Endodermal cell (in vitro differentiated cells): ENCODE measurements around the gene RPL13. TPM values are rescaled to one million over a fixed set of nuclear protein-coding genes. Genes with fewer than 3 reads are reported as not detected.

ENCODE experiments used
- DNase-seq: peaks from one replicate; pipeline ENCODE4 v3.0.0-alpha.2; 2017
- H3K27ac ChIP-seq: 2 replicates; pipeline ENCODE4 v1.5.1; 2013; ENCODE audit warnings: mild to moderate bottlenecking, low read depth, low read length, moderate library complexity
- H3K27me3 ChIP-seq: 2 replicates; pipeline ENCODE4 v1.6.1; 2013; ENCODE audit warnings: mild to moderate bottlenecking, low read length, moderate library complexity; ENCODE audit not compliant: insufficient read depth, control insufficient read depth, poor library complexity, severe bottlenecking
- H3K36me3 ChIP-seq: 2 replicates; pipeline ENCODE4 v1.7.0; 2013; ENCODE audit warnings: mild to moderate bottlenecking, low read length, moderate library complexity; ENCODE audit not compliant: control insufficient read depth, insufficient read depth
- H3K4me1 ChIP-seq: one replicate; pipeline ENCODE4 v1.7.0; 2013; ENCODE audit warnings: low read length; ENCODE audit not compliant: control insufficient read depth, insufficient read depth
- H3K4me3 ChIP-seq: 2 replicates; pipeline ENCODE4 v1.5.1; 2013; ENCODE audit warnings: mild to moderate bottlenecking, low read length, moderate library complexity
- H3K9ac ChIP-seq: 2 replicates; pipeline ENCODE4 v1.6.1; 2013; ENCODE audit warnings: mild to moderate bottlenecking, low read length, moderate library complexity; ENCODE audit not compliant: poor library complexity, severe bottlenecking; ENCODE audit errors: extremely low read depth
- H3K9me3 ChIP-seq: 2 replicates; pipeline ENCODE4 v1.6.1; 2013; ENCODE audit warnings: mild to moderate bottlenecking, low read length, moderate library complexity; ENCODE audit not compliant: control insufficient read depth
- H3K27ac Mint-ChIP-seq: 2 replicates; pipeline ENCODE4 v1.8.0; 2020; ENCODE audit warnings: mixed read lengths
- H3K27me3 Mint-ChIP-seq: 2 replicates; pipeline ENCODE4 v1.8.0; 2021; ENCODE audit warnings: mild to moderate bottlenecking, mixed read lengths; ENCODE audit not compliant: insufficient read depth
- H3K36me3 Mint-ChIP-seq: 2 replicates; pipeline ENCODE4 v1.8.0; 2020; ENCODE audit warnings: low read depth, mixed read lengths
- H3K4me1 Mint-ChIP-seq: 2 replicates; pipeline ENCODE4 v1.8.0; 2020; ENCODE audit warnings: mixed read lengths
- H3K4me3 Mint-ChIP-seq: 2 replicates; pipeline ENCODE4 v1.8.0; 2020; ENCODE audit warnings: mild to moderate bottlenecking, moderate library complexity, mixed read lengths
- H3K9me3 Mint-ChIP-seq: 2 replicates; pipeline ENCODE4 v1.8.0; 2020; ENCODE audit warnings: mild to moderate bottlenecking, mixed read lengths
- WGBS, 2 experiments: methylation state at CpG; one replicate each; pipeline versions ENCODE4 v1.1.5 to v1.1.7; 2013; ENCODE audit warnings: missing lambda C conversion rate in 2 of 2, mixed read lengths in 1 of 2; ENCODE audit not compliant: insufficient coverage in 1 of 2, insufficient read length in 1 of 2; 5-methylcytosine and 5-hydroxymethylcytosine counted together
- total RNA-seq, 2 donors: library from RNA; stranded (reverse); fragmentation: NEBNext Ultra II Directional in 1 of 2; extraction: Animal tissue kit (Norgen Biotek cat#: 25700) in 1 of 2; gene quantifications; 2 replicates in 1 of 2; 3 replicates in 1 of 2; pipeline ENCODE4 v1.2.1, GENCODE V29; 2021
- TF ChIP-seq, protein P1 (sequence below): fragments of 200-600 bp; sonication (generic); conservative IDR thresholded peaks from 2 replicates; pipeline ENCODE4 v1.5.0; 2021; ENCODE audit warnings: antibody characterized with exemption, mild to moderate bottlenecking

The RPL13 gene
- total RNA-seq, 2 donors from 2014 or later: 1,911 to 2,019 TPM

DNA sequence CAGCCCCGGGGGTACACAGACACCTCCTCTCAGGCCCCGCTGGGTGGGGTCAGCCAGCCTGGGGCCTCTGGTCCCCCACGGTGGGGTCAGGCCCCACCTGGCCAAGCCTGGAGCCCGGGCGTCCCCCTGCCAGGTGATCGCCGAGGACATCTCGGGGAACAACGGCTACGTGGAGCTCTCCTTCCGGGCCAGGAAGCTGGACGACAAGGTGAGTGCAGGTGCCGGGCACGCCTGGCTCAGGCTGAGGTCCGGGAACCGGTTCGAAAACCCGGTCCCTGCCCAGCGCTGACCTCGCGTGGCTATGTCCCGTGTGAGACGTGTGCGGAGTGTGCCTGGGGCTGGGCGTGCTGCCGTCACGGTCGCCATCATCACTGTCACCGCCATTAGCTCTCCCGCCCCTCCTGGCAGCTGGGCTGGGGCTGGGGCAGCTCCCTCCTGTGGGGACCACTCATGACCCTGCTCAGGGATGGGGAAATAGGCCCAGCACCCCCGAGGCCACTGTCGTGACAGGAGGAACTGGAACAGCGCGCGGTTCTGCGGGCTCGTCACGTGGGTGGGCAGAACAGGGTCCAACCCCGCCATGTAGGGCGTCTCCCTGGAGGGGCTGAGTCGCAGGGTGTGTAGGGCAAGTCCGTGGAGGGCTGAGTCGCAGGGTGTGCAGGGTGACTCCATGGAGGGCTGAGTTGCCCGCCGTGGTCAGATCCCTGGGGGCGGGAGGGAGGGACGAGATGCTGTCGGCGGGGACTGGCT is 23.6 kb downstream of the RPL13 start:
- TF ChIP-seq, protein P1, sequence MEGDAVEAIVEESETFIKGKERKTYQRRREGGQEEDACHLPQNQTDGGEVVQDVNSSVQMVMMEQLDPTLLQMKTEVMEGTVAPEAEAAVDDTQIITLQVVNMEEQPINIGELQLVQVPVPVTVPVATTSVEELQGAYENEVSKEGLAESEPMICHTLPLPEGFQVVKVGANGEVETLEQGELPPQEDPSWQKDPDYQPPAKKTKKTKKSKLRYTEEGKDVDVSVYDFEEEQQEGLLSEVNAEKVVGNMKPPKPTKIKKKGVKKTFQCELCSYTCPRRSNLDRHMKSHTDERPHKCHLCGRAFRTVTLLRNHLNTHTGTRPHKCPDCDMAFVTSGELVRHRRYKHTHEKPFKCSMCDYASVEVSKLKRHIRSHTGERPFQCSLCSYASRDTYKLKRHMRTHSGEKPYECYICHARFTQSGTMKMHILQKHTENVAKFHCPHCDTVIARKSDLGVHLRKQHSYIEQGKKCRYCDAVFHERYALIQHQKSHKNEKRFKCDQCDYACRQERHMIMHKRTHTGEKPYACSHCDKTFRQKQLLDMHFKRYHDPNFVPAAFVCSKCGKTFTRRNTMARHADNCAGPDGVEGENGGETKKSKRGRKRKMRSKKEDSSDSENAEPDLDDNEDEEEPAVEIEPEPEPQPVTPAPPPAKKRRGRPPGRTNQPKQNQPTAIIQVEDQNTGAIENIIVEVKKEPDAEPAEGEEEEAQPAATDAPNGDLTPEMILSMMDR: no peak
- Mint-ChIP-seq H3K27me3 (no peaks in the 10 kb centered on the region), H3K36me3 (no peaks in the 10 kb centered on the region), H3K9me3 (peaks cover 3% of the 10 kb centered on the region), H3K4me1 (no peaks in the 10 kb centered on the region), H3K27ac (no peak overlapping the region), H3K4me3 (no peak overlapping the region)
- H3K9me3 ChIP-seq: no peaks in the 10 kb centered on the region
- no peak overlapping the region for H3K4me3 ChIP-seq
- no peak overlapping the region for H3K27ac ChIP-seq
- H3K9ac ChIP-seq: no peak overlapping the region
- DNase-seq: no peak
- no peaks in the 10 kb centered on the region for H3K4me1 ChIP-seq
- no peaks in the 10 kb centered on the region for H3K27me3 ChIP-seq
- WGBS, 2 experiments: 91 to 92% methylated on average over 27 to 49 of the region's 49 CpGs
- H3K36me3 ChIP-seq: no peaks in the 10 kb centered on the region

GRCh38 chr16:89584768-89585549 is 24.5 kb downstream of the RPL13 start:
- H3K9me3 ChIP-seq: no peaks in the 10 kb centered on the region
- Mint-ChIP-seq H3K9me3 (peaks cover 3% of the 10 kb centered on the region), H3K27ac (no peak overlapping the region), H3K27me3 (no peaks in the 10 kb centered on the region), H3K36me3 (no peaks in the 10 kb centered on the region), H3K4me3 (no peak overlapping the region), H3K4me1 (no peaks in the 10 kb centered on the region)
- DNase-seq: no peak
- TF ChIP-seq, protein P1: no peak
- H3K36me3 ChIP-seq: no peaks in the 10 kb centered on the region
- no peak overlapping the region for H3K4me3 ChIP-seq
- H3K4me1 ChIP-seq: no peaks in the 10 kb centered on the region
- WGBS, 2 experiments: 81 to 87% methylated on average over 13 to 25 of the region's 25 CpGs
- H3K27me3 ChIP-seq: no peaks in the 10 kb centered on the region
- H3K9ac ChIP-seq: no peak overlapping the region
- no peak overlapping the region for H3K27ac ChIP-seq

GRCh38 chr16:89586218-89586617 is 25.7 kb downstream of the RPL13 start:
- peaks cover 3% of the 10 kb centered on the region for H3K9me3 Mint-ChIP-seq
- Histone ChIP-seq H3K9ac (no peak overlapping the region), H3K9me3 (no peaks in the 10 kb centered on the region), H3K4me1 (no peaks in the 10 kb centered on the region), H3K27me3 (no peaks in the 10 kb centered on the region), H3K4me3 (no peak overlapping the region), H3K27ac (no peak overlapping the region), H3K36me3 (no peaks in the 10 kb centered on the region)
- no peaks in the 10 kb centered on the region for H3K4me1 Mint-ChIP-seq
- no peaks in the 10 kb centered on the region for H3K36me3 Mint-ChIP-seq
- H3K4me3 Mint-ChIP-seq: no peak overlapping the region
- no peaks in the 10 kb centered on the region for H3K27me3 Mint-ChIP-seq
- WGBS, 2 experiments: 88 to 98% methylated on average over 3 to 7 of the region's 7 CpGs
- TF ChIP-seq, protein P1: no peak
- no peak overlapping the region for H3K27ac Mint-ChIP-seq
- no peak for DNase-seq
